HEK293 (cell line): ENCODE results near the gene LRRC4C.

ENCODE experiments used
- CTCF ChIP-seq: fragments of 450-650 bp; formaldehyde crosslinking; IDR thresholded peaks from 2 replicates; pipeline ENCODE4 v1.5.1; 2016; ENCODE audit warnings: missing biosample characterization, missing genetic modification characterization
- KLF10 ChIP-seq: fragments of 450-650 bp; IDR thresholded peaks from 2 replicates; pipeline ENCODE4 v1.5.1; 2018; ENCODE audit warnings: missing biosample characterization, mild to moderate bottlenecking, missing genetic modification characterization
- PRDM1 ChIP-seq: fragments of 450-650 bp; formaldehyde crosslinking; IDR thresholded peaks from 2 replicates; pipeline ENCODE4; 2016; ENCODE audit warnings: missing biosample characterization, missing genetic modification characterization
- REST ChIP-seq: fragments of 450-650 bp; formaldehyde crosslinking; IDR thresholded peaks from 2 replicates; pipeline ENCODE4 v1.5.1; 2016; ENCODE audit warnings: missing biosample characterization, missing genetic modification characterization
- YY1 ChIP-seq: fragments of 450-650 bp; formaldehyde crosslinking; IDR thresholded peaks from 2 replicates; pipeline ENCODE4 v1.5.1; 2018; ENCODE audit warnings: missing biosample characterization, missing genetic modification characterization
- ZFP41 ChIP-seq: fragments of 450-650 bp; formaldehyde crosslinking; IDR thresholded peaks from 2 replicates; pipeline ENCODE4 v1.5.1; 2016; ENCODE audit warnings: missing biosample characterization, missing genetic modification characterization, borderline replicate concordance
- ZNF302 ChIP-seq: fragments of 450-650 bp; formaldehyde crosslinking; IDR thresholded peaks from 2 replicates; pipeline ENCODE4 v1.5.1; 2016; ENCODE audit warnings: missing biosample characterization, missing genetic modification characterization, low read depth
- TF ChIP-seq, protein P1 (sequence below): fragments of 450-650 bp; formaldehyde crosslinking; IDR thresholded peaks from 2 replicates; pipeline ENCODE4 v1.5.1; 2016; ENCODE audit warnings: missing biosample characterization, missing genetic modification characterization

GRCh38 chr11:40269865-40270264 is 1189.6 kb downstream of the LRRC4C start:
- TF ChIP-seq, protein P1, sequence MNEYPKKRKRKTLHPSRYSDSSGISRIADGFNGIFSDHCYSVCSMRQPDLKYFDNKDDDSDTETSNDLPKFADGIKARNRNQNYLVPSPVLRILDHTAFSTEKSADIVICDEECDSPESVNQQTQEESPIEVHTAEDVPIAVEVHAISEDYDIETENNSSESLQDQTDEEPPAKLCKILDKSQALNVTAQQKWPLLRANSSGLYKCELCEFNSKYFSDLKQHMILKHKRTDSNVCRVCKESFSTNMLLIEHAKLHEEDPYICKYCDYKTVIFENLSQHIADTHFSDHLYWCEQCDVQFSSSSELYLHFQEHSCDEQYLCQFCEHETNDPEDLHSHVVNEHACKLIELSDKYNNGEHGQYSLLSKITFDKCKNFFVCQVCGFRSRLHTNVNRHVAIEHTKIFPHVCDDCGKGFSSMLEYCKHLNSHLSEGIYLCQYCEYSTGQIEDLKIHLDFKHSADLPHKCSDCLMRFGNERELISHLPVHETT (tag by site-specific recombination) = no peak
- TF ChIP-seq CTCF (tag by site-specific recombination) = no peak
- TF ChIP-seq PRDM1 = no peak
- TF ChIP-seq ZNF302 (tag by site-specific recombination) = no peak
- no peak for TF ChIP-seq REST
- no peak for TF ChIP-seq YY1 (tag by site-specific recombination)
- TF ChIP-seq ZFP41 (tag by site-specific recombination) = no peak
- no peak for TF ChIP-seq KLF10 (tag by site-specific recombination)
